Hematopoietic multipotent progenitor cell treated with erythropoietin and hydrocortisone succinate and interleukin-3 and kit ligand, for 17 days (in vitro differentiated cells): Measurements from ENCODE around the gene ACOXL.
"Not testable (repeated sequence)": the region's sequence is repeated elsewhere in the genome, so short reads cannot be mapped to it uniquely, and the experiment has no call there.

ENCODE experiments used
- DNase-seq: peaks from one replicate; pipeline ENCODE4 v3.0.0-alpha.2; 2015; ENCODE audit warnings: low spot score

ACOXL gene

DNA sequence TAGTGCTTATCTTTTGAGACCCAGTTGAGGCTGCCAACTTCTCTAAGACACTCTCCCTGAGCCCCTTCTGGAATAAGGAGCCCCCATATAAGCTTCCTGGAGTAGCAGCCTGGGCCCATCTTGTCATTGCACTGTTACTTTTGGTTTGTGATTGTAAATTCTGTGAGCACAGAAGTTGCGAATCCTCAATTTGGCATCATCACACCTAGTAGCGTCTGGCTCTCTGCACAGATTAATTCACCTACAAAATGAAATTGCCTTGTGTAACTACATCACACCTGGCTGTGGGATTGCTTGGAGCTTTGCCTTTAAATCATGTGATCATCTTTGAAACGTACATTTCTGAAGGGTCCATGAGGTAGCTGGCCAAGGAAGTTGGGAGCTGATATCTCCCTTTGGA, 195.2 kb downstream of the ACOXL start:
- DNase-seq: no peak

DNA sequence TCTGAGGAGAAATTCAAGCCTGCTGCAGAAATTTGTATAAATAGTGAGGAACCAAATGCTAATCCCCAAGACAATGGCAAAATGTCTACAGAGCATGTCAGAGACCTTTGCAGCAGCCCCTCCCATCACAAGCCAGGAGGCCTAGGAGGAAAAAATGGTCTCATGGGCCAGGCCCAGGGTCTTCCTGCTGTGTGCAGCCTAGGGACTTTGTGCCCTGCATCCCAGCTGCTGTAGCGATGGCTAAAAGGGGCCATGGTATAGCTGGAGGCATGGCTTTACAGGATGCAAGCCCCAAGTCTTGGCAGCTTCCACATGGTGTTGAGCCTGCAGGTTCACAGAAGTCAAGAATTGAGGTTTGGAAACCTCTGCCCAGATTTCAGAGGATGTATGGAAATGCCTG, 197.2 kb downstream of the ACOXL start:
- no peak for DNase-seq

DNA sequence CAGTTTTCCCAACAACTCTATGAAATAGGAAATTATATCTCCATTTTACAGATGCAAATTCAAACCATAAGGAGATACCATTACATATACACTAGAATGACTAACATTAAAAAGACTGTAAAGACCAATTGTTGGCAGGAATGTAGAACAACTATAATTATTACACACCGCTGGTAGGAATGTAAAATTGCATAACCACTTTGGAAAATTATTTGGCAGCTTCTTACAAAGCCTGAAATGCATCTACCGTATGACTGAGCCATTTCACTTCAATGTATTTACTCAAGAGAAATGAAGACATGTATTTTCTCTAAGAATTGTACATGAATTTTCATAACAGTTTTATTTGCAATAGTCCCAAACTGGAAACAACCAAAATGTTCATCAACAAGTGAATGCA, 199.3 kb downstream of the ACOXL start:
- no peak for DNase-seq

DNA sequence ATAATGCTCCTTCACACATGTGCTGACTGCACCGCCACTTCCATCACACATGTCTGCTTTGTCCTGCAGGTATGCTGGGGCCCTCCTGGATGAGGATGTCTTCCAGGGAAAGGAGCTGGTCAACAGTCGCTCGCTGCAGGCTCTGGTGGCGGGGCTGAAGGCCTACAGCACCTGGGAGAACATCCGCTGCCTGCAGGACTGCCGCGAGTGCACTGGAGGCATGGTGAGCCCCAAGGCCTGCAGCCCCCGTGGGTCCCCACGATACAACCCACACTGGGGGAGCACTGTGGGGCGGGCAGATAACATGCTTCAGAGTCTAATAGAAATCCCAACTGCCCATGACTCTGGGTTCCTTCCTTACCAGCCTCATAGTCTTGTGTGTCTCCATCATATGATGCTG, 201.0 kb downstream of the ACOXL start:
- DNase-seq: no peak

DNA sequence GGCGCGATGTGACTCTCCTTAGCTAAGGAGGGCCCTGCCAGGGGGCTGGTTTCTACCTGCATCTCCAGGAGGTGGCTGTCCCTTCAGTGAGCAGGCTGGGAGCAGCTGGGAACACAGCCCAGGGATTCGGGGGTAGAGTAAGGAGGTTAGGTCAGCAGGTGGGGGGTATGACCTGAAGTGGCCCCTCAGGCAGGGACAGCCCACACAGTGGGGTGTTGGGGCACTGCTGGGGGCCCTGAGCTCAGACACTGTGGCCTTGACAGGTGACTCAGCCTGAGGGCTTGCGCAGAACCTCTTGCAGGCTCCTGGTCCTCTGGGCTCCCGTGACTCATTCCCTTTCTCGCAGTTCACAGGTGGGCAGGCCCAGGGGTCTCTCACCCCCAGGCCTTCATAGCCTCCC, 202.6 kb downstream of the ACOXL start:
- no peak for DNase-seq

DNA sequence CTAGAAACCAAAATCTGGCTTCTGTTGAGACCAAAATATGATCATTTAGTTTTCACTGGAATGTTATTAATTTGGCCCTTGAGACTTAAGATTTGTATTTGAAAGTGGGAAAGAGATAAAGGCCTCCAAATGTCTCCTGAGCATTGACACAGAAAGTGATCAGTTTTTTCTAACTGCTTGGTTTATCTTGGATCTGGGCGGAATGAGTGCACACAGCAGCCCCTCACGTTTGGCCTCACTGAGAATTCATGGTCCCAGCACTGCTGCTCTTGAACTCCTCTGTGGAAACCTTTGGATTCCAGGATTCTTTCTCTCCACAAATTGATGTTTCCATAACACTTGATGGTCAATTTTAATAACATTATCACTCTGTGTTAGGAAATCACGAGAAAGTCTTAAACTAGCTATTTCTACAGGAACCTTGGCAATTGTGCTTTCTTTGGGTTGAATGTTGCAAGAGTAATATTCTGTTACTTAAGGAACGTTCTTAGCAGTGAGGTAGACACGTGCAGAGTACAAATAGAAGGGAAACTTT, 208.1 kb downstream of the ACOXL start:
- DNase-seq: no peak

DNA sequence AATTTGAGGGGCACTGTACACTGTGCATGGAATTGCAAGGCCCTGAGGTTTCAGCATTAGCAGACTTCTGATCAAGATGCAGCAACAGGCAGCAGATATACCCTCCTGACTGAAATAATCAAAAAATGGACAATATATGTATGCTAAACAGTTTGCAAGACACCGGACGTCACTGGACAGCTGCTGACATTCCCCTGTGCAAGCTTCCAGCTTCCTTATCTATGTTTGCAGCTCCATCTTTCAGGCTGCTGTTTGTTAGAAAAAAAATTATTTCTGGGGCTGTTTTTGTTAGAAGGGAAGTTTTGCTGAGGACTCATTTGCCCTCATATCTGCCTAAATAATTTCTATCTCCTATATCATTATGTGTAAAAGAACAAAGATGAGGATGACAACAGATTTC, 208.9 kb downstream of the ACOXL start:
- DNase-seq: no peak

DNA sequence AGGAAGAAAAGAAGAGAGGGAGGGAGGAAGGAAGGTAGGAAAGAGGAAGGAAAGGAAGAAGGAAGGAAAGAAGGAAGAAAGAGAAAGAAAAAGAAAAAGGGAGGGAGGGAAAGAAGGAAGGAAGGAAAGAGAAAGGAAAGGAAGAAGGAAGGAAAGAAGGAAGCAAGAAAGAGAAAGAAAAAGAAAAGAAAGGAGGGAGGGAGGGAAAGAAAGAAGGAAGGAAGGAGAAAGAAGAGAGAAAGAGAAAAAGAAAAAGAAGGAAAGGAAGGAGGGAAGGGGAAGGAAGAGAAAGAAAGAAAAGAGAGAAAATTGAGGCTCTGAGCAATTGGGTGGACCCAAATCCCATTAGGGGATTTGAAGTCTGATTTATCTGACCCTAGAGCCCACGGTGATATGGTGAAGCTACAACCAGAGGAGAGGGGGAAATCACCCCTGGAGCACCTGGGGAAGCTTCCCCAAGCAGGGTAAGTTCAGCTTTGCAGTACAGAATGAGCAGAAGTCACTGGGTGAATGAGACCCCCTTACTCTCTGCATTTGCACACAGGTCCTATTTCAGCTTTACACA, 210.8 kb downstream of the ACOXL start:
- DNase-seq: no peak

DNA sequence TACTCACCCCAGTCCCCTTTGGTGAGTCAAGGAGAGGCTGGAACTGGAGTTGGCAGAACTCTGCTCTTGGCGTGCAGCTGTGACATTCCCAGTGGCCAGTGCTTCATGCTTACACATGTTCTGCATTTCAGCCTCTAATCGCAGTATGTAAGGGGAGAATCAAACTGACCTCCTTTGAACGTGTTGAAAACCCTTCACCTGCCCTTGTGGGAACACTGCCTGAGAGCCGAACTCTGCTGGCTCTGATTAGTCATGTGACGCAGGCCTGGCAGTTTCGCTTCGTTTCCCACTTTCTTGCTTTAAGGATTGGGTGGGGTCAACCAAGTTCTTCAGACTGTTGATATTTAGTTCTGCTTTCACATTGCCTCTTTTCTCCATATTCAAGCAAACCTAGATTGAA, 214.5 kb downstream of the ACOXL start:
- DNase-seq: no peak

DNA sequence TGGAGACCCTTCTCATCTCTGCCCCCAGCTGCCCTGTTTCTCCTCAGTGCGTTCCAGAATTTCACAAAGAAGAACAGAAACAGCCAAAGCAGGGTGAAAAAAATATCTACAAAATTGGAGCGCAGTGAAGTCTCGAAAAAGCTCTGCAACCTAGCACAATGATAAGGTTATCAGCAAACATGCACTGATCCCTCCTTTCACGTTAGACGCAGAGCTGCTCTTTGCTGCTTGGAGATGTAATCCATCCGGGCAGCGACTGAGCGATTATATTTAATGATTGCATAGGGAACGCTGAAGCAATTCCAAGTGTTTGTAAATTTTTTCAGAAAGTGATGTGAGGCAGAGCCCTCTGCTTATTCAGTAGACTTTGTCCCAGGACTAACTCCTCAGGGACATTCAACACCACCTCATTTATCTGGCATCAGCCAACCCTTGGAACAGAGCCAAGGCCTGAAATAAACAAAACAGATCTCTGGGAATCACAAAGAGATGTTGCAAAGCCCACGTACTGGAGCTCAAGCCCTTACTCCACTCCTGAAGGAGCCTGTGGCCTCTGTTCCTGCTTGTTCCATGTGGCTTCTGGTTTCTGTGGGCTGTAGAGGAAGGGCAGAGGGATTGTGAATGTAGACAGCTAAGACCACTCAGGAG, 215.8 kb downstream of the ACOXL start:
- DNase-seq: no peak

DNA sequence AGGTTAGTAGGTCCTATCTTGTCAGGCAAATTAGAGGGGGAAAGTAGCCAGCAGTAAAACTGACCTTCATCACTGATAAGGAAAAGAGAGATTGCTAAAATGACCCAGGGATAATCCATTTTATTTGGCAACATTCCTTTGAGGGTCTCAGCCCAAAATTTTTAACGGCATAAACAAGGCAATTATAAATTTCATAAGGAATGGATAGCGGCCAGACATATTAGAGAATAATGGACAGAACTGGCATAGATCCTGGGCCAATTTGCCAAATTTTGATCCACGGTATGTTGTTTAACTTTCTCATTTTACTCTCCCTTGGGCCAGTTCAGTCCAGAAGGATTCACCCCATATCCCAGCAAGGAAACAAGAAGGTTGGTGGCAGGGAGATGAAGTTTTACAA, 217.9 kb downstream of the ACOXL start:
- no peak for DNase-seq

DNA sequence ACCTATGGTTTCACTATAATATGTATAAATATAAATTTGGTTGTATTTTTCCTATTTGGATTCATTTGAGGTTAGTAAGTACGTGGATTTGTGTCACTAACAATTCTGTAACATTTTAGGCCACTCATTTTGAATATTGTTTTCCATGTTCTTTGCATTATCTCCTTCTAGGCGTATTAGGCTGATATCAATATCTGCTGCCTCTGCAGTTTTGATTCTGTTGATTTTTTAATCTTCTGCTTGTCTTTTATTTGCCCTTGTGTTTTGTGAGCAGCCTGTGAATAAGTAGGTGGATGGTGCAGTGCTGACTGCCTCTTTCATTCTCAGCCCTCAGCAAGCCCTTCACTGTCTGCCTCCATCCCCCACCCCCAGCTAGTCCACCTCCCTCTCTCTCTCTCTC, 222.7 kb downstream of the ACOXL start:
- no peak for DNase-seq

DNA sequence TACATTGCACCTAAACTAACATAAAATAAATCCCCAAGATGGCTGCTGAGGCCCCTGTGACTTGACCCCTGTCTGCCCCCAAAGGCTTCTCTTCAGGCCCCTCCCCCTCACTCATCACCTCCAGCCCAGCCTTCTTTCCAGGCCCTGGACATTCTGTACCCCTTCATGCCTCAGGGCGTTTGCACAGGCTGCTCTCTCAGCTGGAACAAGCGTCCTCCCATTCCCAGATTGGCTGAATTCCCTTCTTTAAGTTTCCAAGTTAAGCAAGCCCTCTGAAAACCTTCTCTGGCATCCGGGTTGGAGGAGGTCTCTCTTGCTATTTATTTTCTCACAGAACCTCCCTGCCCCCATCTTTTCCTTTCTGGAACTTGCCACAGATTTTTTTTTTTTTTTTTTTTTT, 223.2 kb downstream of the ACOXL start:
- DNase-seq: no peak

DNA sequence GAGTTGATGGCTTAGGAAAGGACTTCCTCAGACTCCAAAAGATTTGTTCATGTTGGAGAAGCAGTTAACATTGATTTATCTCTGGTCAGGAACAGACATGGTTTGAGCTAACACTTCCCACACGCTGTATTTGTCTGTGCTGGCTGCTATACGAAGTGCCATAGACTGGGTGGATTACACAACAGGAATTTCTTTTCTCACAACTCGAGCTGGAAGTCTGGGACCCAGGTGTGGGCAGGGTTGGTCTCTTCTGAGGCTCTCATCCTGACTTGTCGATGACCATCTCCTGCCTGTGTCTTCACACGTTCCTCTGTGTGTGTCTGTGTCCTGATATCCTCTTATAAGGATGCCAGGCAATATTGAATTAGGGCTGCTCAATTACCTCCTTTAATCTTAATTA, 224.9 kb downstream of the ACOXL start:
- no peak for DNase-seq

DNA sequence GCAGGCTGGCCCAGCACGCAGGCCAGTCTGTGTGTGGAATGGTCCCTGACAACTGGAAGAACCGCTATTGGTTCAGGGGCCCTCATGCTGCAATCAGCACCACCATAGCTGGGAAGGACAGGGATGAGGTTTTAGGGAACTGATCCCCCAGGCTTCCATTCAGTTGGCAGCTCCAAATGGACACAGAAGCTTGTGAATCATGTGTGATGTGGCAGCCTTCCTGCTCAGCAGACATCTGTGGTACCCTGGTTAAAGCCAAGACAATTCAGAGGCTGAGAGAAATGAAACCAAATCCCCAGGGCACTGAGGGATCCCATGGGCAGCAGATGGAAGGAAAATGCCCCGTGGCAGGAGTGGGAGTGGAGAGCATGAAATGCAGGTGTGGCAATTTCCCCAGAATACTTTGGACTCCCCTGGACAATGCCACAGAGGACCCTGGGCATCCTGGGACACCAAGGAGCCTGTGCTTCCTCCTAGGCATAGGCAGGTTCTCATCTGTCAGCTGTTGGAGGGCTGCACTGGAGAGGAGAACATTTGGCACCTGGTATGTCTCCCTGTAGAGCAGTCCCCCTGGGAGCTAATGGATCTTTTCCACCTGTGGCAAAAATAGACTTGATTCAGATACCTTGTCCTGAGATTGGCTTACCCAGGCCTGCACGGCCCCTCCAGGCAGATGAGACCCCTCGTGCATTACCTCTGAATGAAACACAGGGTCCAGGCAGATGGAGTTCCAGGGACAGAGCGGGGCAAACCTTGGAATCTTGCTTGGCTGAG, 226.2 kb downstream of the ACOXL start:
- DNase-seq: no peak

DNA sequence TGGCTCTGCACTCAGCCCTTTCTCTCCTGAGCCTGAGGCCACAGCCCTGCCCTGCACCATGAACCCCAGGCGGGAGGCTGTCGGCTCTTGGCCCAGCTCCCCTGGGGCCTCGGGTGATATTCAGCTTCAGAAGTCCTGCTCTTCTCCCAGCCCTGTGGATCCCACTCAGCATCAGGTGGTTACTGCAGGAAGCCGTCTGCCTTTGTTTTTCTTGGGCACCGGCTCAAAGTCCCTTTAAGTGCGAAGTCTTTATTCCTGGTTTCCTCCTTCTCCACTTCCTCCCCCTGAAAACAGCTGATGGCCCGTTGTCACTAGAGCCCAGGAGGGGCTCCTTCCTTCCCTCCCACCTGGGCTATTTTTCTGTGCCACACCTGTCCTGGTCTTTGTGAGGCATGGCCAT, 226.8 kb downstream of the ACOXL start:
- DNase-seq: no peak

DNA sequence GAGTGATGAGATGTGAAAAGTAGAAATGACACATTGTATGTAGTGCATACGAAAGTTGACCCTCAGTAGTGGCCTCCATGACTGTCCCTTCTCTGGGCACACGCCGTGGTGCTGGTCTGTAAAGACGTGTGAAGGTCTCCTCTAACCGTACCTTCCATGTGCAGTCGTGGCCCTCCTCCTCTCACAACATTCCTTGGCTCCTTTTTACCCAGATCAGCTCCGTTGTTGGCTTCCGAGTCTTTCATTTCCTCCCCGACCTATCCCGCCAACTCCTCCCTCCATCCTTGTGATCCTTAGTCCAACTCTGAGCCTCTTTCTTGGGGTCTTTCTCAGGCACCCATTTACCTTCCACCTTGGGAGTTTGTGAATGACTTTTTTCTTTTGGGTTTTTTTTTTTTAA, 227.9 kb downstream of the ACOXL start:
- no peak for DNase-seq

DNA sequence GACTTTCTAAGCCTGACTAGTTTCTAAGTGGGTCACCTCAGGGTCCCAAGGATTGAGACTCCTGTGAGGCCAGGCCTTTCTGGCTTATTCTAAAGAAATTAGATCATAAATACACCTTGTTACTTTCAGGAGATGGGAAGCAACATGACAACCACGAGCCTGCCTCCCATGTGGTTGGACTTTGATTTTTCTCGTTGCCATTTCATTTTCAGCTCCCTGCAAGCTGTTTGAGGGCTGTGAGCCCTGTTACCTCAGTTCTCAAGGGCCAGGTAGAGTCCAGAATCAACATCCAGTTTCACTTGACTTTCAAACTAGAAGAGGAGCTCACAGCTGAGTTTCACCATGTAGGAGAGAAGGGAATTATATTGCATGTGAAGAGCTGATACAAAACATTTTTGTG, 228.6 kb downstream of the ACOXL start:
- no peak for DNase-seq

DNA sequence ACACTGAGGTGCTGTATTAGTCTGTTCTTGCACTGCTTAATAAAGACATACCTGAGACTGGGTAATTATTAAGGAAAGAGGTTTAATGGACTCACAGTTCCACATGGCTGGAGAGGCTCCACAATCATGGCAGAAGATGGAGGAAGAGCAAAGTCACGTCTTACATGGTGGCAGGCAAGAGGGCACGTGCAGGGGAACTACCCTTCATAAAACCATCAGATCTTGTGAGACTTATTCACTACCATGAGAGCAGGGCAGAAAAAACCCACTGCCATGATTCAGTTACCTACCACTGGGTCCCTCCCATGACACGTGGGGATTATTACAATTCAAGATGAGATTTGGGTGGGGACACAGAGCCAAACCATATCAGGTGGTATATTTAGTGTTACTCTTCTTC, 229.3 kb downstream of the ACOXL start:
- not testable (repeated sequence) for DNase-seq

DNA sequence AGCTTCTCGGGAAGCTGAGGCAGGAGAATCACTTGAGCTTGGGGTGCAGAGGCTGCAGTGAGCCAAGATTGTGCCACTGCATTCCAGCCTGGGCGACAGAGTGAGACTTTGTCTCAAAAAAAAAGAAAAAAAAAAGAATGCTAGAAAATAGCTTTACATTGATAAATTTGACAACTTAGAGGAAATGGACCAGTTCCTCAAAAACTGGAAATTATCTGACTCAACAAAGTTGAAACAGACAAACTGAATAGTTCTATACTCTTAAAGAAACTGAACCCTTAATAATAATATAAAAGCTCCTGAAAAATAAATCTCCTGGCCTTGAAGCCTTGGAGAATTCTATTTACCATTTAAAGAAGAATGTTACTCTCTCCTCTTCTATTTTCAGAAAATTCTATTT, 237.3 kb downstream of the ACOXL start:
- DNase-seq: no peak

DNA sequence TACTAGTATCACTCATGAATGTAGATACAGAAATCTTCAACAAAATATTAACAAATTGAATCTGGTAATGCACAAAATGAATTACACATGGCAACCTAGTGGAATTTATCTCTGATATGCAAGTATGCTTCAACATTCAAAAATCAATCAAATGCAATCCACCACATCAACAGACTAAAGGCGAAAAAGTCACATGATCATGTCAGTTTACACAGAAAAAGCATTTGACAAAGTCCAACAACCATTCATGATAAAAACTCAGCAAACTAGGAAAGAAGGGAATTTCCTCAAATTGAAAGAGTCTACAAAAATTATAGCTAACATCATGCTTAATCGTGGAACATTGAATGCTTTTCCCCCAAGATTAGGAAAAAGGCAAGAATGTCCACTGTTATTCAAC, 237.8 kb downstream of the ACOXL start:
- no peak for DNase-seq

DNA sequence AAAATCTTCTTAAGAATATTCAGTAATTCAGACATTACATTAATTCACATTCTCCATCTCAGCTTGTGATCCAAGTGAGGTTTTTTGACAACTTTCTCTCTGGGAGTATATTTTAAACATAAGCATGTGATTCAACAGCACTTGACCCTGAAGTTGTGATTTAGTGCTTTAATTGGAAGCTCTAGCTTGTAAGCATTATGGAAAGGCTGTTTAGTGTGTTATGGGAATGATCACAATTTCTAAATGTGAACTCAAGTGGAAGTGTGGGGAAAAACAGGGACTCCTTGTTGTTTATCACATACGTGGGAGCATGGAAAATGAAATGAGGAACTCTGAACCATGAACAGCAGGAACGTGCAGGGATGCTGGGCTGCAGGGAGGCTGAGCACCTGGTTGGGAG, 239.4 kb downstream of the ACOXL start:
- DNase-seq: no peak

DNA sequence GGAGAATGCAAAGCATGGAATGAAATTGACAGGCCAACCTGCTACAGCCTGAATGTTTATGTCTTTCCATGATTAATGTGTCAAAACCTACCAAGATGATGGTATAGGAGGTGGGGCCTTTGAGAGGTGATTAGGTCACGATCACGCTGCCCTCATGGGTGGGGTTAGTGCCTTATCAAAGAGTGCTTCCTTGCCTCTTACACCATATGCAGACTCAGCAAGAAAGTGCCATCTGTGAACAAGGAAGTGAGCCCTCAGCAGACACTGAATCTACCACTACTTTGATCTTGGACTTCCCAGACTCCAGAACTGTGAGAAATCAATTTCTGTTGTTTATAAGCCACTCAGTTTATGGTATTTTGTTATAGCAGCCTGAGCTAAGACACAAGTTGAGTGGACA, 240.9 kb downstream of the ACOXL start:
- DNase-seq: no peak

DNA sequence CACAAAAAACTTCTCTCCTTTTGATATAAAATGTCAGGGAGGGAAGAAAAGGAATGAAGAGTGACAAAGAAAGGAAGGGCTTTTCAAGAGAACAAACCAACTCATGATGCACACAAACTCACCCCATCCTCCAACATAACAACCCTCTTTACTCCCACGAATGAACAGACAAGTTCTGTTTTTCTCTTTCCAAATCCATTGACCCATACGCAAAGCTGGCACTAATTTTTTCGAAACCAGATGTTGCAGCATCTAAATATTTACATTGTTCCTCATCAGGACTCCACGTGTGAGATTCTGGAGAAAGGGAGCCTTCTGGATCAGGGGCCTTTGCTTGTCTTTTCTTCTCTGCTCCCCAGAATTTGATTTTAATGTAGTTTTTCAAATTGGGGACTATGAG, 245.0 kb downstream of the ACOXL start:
- DNase-seq: no peak
